OCI-LY3 (cell line): ENCODE data around the gene TMEM163.

Source experiments
- CTCF ChIP-seq: fragments of 200-600, 300-600 bp; sonication (generic); IDR thresholded peaks from 2 replicates; pipeline ENCODE4 v1.5.1; 2014; ENCODE audit warnings: antibody characterized with exemption, low read length, low read depth
- EZH2phosphoT487 ChIP-seq: fragments of 200-600 bp; shearing (Covaris generic); IDR thresholded peaks from 2 replicates; pipeline ENCODE4 v1.6.1; 2018; ENCODE audit warnings: antibody characterized with exemption, mixed run types, low read depth

GRCh38 chr2:134570676-134571075 lies 148.1 kb downstream of the TMEM163 start:
- no peak for TF ChIP-seq CTCF
- TF ChIP-seq EZH2phosphoT487: no peak
